ENCODE measurements around the gene TIMM13.

- TF ChIP-seq SP1 (IDR thresholded peaks at IDR 0.05) (no peak), LEF1 (IDR thresholded peaks at IDR 0.05; ENCODE audit: borderline replicate concordance) (no peak), ARNT (IDR thresholded peaks at IDR 0.05) (no peak), BHLHE40 (IDR thresholded peaks at IDR 0.05; ENCODE audit: borderline replicate concordance) (no peak), NFRKB (IDR thresholded peaks at IDR 0.05) (no peak), FOXM1 (IDR thresholded peaks at IDR 0.05; ENCODE audit: borderline replicate concordance) (peak; percentile 73), L3MBTL2 (conservative IDR thresholded peaks at IDR 0.05) (no peak), TARDBP (IDR thresholded peaks at IDR 0.05) (no peak), FOXA1 (IDR thresholded peaks at IDR 0.05) (no peak)
These were observed 44.7 kb downstream of the TIMM13 start for GRCh38 chr19:2382530-2383222.

All from HEK293T (cell line).